Astrocyte (in vitro differentiated cells and primary cell): ENCODE measurements around the gene ZC3H18. TPM values are rescaled to one million over a fixed set of nuclear protein-coding genes. Genes with fewer than 3 reads are reported as not detected.
A peak's percentile ranks its signal among the peaks of the same experiment; 100 is the strongest.

Experiments
- DNase-seq: peaks from one replicate; pipeline ENCODE4 v3.0.0-alpha.2; 2010; ENCODE audit warnings: low read depth
- FAIRE-seq: peaks from 2 replicates; lab custom pipeline; 2011; peaks lifted over from hg19 to GRCh38; lab: Jason Lieb, UNC
- H2AFZ ChIP-seq: 2 replicates; pipeline ENCODE4 v1.6.0; 2012; ENCODE audit warnings: low read depth, low read length, inconsistent platforms
- H3K27ac ChIP-seq: 2 replicates; pipeline ENCODE4 v1.5.1; 2011; ENCODE audit warnings: low read depth, low read length, inconsistent platforms
- H3K27me3 ChIP-seq: 2 replicates; pipeline ENCODE4 v1.6.0; 2011; ENCODE audit warnings: low read length, inconsistent platforms; ENCODE audit not compliant: insufficient read depth
- H3K36me3 ChIP-seq: 2 replicates; pipeline ENCODE4 v1.5.1; 2011; ENCODE audit warnings: low read length, inconsistent platforms; ENCODE audit not compliant: insufficient read depth
- H3K4me1 ChIP-seq: 2 replicates; pipeline ENCODE4 v1.5.1; 2011; ENCODE audit warnings: low read length, inconsistent platforms; ENCODE audit not compliant: insufficient read depth
- H3K4me2 ChIP-seq: 2 replicates; pipeline ENCODE4 v1.6.0; 2012; ENCODE audit warnings: low read length, inconsistent platforms
- H3K4me3 ChIP-seq: 2 replicates; pipeline ENCODE4 v1.5.1; 2011; ENCODE audit warnings: low read depth, mild to moderate bottlenecking, low read length, inconsistent platforms; ENCODE audit not compliant: insufficient read depth
- H3K79me2 ChIP-seq: 2 replicates; pipeline ENCODE4 v1.6.0; 2012; ENCODE audit warnings: mild to moderate bottlenecking, low read length, inconsistent platforms; ENCODE audit not compliant: insufficient read depth
- H3K9ac ChIP-seq: 2 replicates; pipeline ENCODE4 v1.6.0; 2012; ENCODE audit warnings: mild to moderate bottlenecking, low read length, inconsistent platforms
- H3K9me3 ChIP-seq: 2 replicates; pipeline ENCODE4 v1.5.1; 2012; ENCODE audit warnings: low read depth, mild to moderate bottlenecking, low read length, inconsistent platforms; ENCODE audit not compliant: insufficient read depth
- H4K20me1 ChIP-seq: 2 replicates; pipeline ENCODE4 v1.6.0; 2012; ENCODE audit warnings: low read length, inconsistent platforms; ENCODE audit not compliant: insufficient read depth
- H3K27ac Mint-ChIP-seq: one replicate; pipeline ENCODE4 v1.8.0; 2021; ENCODE audit warnings: mild to moderate bottlenecking, mixed read lengths; ENCODE audit not compliant: unreplicated experiment
- H3K27me3 Mint-ChIP-seq: one replicate; pipeline ENCODE4 v1.8.0; 2021; ENCODE audit warnings: low read depth, mixed read lengths; ENCODE audit not compliant: unreplicated experiment
- H3K36me3 Mint-ChIP-seq: one replicate; pipeline ENCODE4 v1.8.0; 2021; ENCODE audit warnings: low read depth, mixed read lengths; ENCODE audit not compliant: unreplicated experiment
- H3K4me1 Mint-ChIP-seq: one replicate; pipeline ENCODE4 v1.8.0; 2021; ENCODE audit warnings: low read depth, mixed read lengths; ENCODE audit not compliant: unreplicated experiment
- H3K4me3 Mint-ChIP-seq: one replicate; pipeline ENCODE4 v1.8.0; 2021; ENCODE audit warnings: mild to moderate bottlenecking, moderate library complexity, mixed read lengths; ENCODE audit not compliant: unreplicated experiment
- H3K9me3 Mint-ChIP-seq: one replicate; pipeline ENCODE4 v1.8.0; 2021; ENCODE audit warnings: mild to moderate bottlenecking, mixed read lengths; ENCODE audit not compliant: unreplicated experiment
- CTCF ChIP-seq: IDR thresholded peaks from 2 replicates; pipeline ENCODE4 v1.5.1; 2011; ENCODE audit warnings: low read depth, mild to moderate bottlenecking, inconsistent platforms, low read length, moderate library complexity; ENCODE audit not compliant: insufficient read depth
- EZH2 ChIP-seq: IDR thresholded peaks from 2 replicates; pipeline ENCODE4 v1.6.1; 2012; ENCODE audit warnings: mild to moderate bottlenecking, low read length, inconsistent platforms; ENCODE audit not compliant: insufficient read depth
- total RNA-seq: library from RNA; stranded (reverse); gene quantifications from 2 replicates; pipeline ENCODE4 v1.2.1, GENCODE V29; 2021

ZC3H18 gene
- total RNA-seq, 1 donor from 2014 or later: 32.8 TPM

- Histone ChIP-seq H3K4me2 (no peak overlapping the region), H3K4me1 (no peaks in the 10 kb centered on the region), H3K36me3 (peaks cover 16% of the 10 kb centered on the region), H3K27ac (no peak overlapping the region), H3K27me3 (no peaks in the 10 kb centered on the region), H3K4me3 (no peak overlapping the region), H3K9me3 (no peaks in the 10 kb centered on the region), H4K20me1 (peaks cover 48% of the 10 kb centered on the region), H2AFZ (no peak overlapping the region), H3K79me2 (peaks cover 28% of the 10 kb centered on the region), H3K9ac (no peak overlapping the region)
- Mint-ChIP-seq H3K36me3 (peaks cover 18% of the 10 kb centered on the region), H3K4me3 (no peak overlapping the region), H3K27me3 (no peaks in the 10 kb centered on the region), H3K9me3 (no peaks in the 10 kb centered on the region), H3K27ac (no peak overlapping the region), H3K4me1 (peaks cover 5% of the 10 kb centered on the region)
- FAIRE-seq (no peak), DNase-seq (no peak)
- no peak for TF ChIP-seq EZH2
- no peak for TF ChIP-seq CTCF
Observed at GRCh38 chr16:88593910-88594309, 23.7 kb downstream of the ZC3H18 start.

- no peaks in the 10 kb centered on the region for H3K27me3 ChIP-seq
- peaks cover 43% of the 10 kb centered on the region for H4K20me1 ChIP-seq
- no peak for TF ChIP-seq CTCF
- no peak for TF ChIP-seq EZH2
- Mint-ChIP-seq H3K4me1 (peaks cover 5% of the 10 kb centered on the region), H3K36me3 (peaks cover 18% of the 10 kb centered on the region), H3K9me3 (no peaks in the 10 kb centered on the region), H3K4me3 (no peak overlapping the region), H3K27ac (peak overlapping the region; percentile 15), H3K27me3 (no peaks in the 10 kb centered on the region)
- no peak overlapping the region for H3K27ac ChIP-seq
- peaks cover 24% of the 10 kb centered on the region for H3K79me2 ChIP-seq
- no peak for FAIRE-seq
- no peak overlapping the region for H3K4me2 ChIP-seq
- no peak overlapping the region for H3K4me3 ChIP-seq
- DNase-seq: no peak
- no peaks in the 10 kb centered on the region for H3K9me3 ChIP-seq
- no peak overlapping the region for H3K9ac ChIP-seq
- no peak overlapping the region for H2AFZ ChIP-seq
- H3K4me1 ChIP-seq: no peaks in the 10 kb centered on the region
- H3K36me3 ChIP-seq: peaks cover 23% of the 10 kb centered on the region
Observed at GRCh38 chr16:88595101-88595500, 24.9 kb downstream of the ZC3H18 start.

GRCh38 chr16:88595921-88596320 is 25.7 kb downstream of the ZC3H18 start:
- no peaks in the 10 kb centered on the region for H3K27me3 Mint-ChIP-seq
- DNase-seq (no peak), FAIRE-seq (no peak)
- H3K36me3 ChIP-seq: peaks cover 23% of the 10 kb centered on the region
- peaks cover 24% of the 10 kb centered on the region for H3K79me2 ChIP-seq
- no peak overlapping the region for H3K27ac Mint-ChIP-seq
- H3K27ac ChIP-seq: no peak overlapping the region
- TF ChIP-seq CTCF (no peak), EZH2 (no peak)
- H4K20me1 ChIP-seq: peaks cover 43% of the 10 kb centered on the region
- peaks cover 5% of the 10 kb centered on the region for H3K4me1 Mint-ChIP-seq
- H3K4me3 ChIP-seq: no peak overlapping the region
- H3K9ac ChIP-seq: no peak overlapping the region
- no peaks in the 10 kb centered on the region for H3K9me3 ChIP-seq
- no peaks in the 10 kb centered on the region for H3K4me1 ChIP-seq
- no peaks in the 10 kb centered on the region for H3K9me3 Mint-ChIP-seq
- H3K4me2 ChIP-seq: no peak overlapping the region
- no peaks in the 10 kb centered on the region for H3K27me3 ChIP-seq
- peaks cover 18% of the 10 kb centered on the region for H3K36me3 Mint-ChIP-seq
- no peak overlapping the region for H2AFZ ChIP-seq
- H3K4me3 Mint-ChIP-seq: no peak overlapping the region
